Choroid plexus epithelial cell (primary cell): ENCODE measurements around the gene C12orf42.

Experiments
- DNase-seq: peaks from one replicate; pipeline ENCODE4 v3.0.0-alpha.2; 2010; ENCODE audit warnings: low read depth
- H3K4me3 ChIP-seq: 2 replicates; pipeline ENCODE4 v1.5.1; 2011; ENCODE audit warnings: low read depth, mild to moderate bottlenecking, control low read depth, low read length, moderate library complexity
- TF ChIP-seq, protein P1 (sequence below): conservative IDR thresholded peaks from 2 replicates; pipeline ENCODE4 v1.5.1; 2011; ENCODE audit warnings: low read depth, mild to moderate bottlenecking, control low read depth, inconsistent platforms, low read length, moderate library complexity

C12orf42 gene

DNA sequence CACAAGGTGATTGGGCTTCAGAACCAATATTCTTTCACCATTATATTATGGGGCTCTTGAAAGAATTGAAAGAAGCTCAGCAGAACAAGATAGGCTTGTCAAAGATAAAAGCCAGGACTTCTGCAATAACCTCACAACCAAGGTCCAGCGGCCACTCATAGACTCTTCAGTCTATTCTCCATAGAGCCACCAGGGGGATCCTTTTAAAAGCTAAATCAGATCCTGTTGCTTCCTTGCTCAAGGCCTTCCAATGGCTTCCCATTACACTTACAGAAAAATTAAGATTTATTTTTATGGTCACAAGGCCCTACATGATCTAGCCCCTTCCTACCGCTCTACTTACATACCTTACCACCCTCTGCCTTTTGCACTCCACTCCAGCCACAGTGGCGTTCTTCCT lies 169.6 kb downstream of the C12orf42 start:
- TF ChIP-seq, protein P1, sequence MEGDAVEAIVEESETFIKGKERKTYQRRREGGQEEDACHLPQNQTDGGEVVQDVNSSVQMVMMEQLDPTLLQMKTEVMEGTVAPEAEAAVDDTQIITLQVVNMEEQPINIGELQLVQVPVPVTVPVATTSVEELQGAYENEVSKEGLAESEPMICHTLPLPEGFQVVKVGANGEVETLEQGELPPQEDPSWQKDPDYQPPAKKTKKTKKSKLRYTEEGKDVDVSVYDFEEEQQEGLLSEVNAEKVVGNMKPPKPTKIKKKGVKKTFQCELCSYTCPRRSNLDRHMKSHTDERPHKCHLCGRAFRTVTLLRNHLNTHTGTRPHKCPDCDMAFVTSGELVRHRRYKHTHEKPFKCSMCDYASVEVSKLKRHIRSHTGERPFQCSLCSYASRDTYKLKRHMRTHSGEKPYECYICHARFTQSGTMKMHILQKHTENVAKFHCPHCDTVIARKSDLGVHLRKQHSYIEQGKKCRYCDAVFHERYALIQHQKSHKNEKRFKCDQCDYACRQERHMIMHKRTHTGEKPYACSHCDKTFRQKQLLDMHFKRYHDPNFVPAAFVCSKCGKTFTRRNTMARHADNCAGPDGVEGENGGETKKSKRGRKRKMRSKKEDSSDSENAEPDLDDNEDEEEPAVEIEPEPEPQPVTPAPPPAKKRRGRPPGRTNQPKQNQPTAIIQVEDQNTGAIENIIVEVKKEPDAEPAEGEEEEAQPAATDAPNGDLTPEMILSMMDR = no peak
- no peak for DNase-seq
- H3K4me3 ChIP-seq = no peak overlapping the region

DNA sequence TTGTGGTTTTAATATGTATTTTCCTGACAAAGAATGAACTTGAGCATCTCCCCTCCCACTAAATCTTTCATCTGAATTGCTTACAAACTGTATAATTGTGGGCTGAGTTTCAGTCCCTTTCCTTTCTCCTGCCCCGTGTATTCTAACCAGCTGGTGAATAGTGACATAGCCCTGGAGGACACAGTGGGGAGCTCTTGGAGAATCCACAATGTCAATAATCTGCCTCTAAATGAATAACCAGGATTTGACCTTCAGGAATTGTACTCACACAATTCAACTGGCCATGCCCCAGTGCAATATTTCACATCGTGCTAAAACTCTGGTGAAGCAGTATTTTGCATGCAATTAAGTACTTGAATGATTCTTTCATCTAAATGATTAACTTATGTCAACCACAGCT lies 177.2 kb downstream of the C12orf42 start:
- no peak for DNase-seq
- TF ChIP-seq, protein P1 = no peak

DNA sequence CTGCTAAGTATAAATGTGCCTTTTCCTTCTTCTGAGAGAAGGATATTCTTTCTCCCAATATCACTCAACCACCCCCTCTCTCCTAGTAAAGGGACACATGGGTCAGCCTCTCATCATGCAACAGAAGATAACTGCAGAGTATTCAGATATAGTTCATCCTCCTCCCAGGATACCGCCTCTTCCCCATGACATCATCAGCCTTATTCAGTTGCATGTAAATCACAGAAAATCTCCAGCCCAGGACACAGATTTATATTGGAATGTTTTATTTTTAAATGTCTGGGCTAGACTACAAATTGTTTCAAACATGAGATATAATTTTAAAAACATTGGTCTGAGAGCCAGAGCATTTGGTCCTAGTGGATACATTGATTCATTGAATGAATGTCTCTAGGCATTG lies 178.5 kb downstream of the C12orf42 start:
- DNase-seq = no peak
- H3K4me3 ChIP-seq = no peak overlapping the region
- TF ChIP-seq, protein P1 = no peak

More for the DNA sequence above, 177.2 kb downstream of the C12orf42 start:
- H3K4me3 ChIP-seq = no peak overlapping the region

DNA sequence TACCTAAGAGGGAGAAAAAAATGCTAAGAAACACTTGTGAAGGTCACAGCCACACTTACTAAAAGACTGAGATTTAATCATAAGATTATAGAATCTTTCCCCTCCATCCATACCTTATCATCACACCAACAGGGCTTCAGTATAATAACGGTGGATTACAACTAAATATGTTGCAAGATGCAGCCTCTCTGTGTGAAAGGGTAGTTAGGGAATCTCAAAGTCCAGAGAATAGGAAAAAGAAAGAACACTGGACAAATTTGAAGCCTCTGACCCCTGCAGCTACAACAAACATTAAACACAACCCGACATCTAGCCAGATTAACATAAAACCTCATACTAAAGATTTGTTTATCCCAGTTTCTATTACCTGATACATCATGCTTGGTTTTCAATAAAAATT lies 181.0 kb downstream of the C12orf42 start:
- no peak for DNase-seq
- H3K4me3 ChIP-seq = no peak overlapping the region
- TF ChIP-seq, protein P1 = no peak

GRCh38 chr12:103313894-103314293 lies 181.9 kb downstream of the C12orf42 start:
- H3K4me3 ChIP-seq = no peak overlapping the region
- TF ChIP-seq, protein P1 = no peak
- DNase-seq = no peak

- no peak for DNase-seq
- TF ChIP-seq, protein P1 = no peak
Observed at GRCh38 chr12:103312742-103313354, 182.9 kb downstream of the C12orf42 start.

DNA sequence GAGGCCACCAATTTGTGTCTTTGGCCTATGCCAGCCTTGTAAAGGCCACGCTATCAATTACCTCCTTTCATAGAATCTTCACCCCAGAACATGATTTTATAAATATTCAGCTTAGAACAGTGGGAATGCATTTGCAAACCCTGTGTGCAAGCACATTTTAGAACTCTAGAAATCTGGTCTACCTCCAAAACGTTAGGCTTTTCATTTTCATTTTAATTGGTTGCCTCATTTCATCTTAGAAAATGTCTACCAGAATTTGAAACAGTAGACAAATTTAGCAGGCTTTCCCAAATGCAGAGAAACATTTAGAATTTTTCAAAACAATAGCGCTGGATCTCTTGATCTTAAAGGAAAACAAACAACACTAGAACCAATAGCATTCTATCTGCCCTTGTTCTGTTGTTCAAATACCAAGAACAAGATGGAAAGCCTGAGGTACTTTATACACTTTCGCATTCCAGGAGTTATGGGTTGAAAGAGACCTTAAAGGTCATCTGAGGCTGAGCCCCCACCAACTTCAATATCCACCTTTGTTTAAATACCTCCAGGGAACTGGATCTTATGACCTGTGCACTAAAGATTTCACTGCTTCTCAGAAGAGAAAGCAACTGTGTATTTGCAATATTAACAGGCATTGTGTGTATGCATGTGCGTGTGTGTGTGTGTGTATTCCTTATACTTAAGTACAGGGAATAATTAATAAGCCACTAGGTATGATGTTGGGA lies 185.1 kb downstream of the C12orf42 start:
- TF ChIP-seq, protein P1 = no peak
- H3K4me3 ChIP-seq = no peak overlapping the region
- DNase-seq = no peak

More at GRCh38 chr12:103312742-103313354, 182.9 kb downstream of the C12orf42 start:
- no peak overlapping the region for H3K4me3 ChIP-seq
